IgD-negative memory B cell (primary cell): ENCODE data around the gene BRME1. TPM values are rescaled to one million over a fixed set of nuclear protein-coding genes. Genes with fewer than 3 reads are reported as not detected.
"Not testable (repeated sequence)": the region's sequence is repeated elsewhere in the genome, so short reads cannot be mapped to it uniquely, and the experiment has no call there.

Experiments used
- H3K27ac Mint-ChIP-seq, 3 donors: one replicate each; pipeline ENCODE4 v1.8.0; 2020 to 2022; ENCODE audit warnings: mild to moderate bottlenecking in 3 of 3, mixed read lengths in 3 of 3, moderate library complexity in 1 of 3
- H3K27me3 Mint-ChIP-seq: one replicate; pipeline ENCODE4 v1.8.0; 2021; ENCODE audit warnings: mixed read lengths
- H3K36me3 Mint-ChIP-seq: one replicate; pipeline ENCODE4 v1.8.0; 2020; ENCODE audit warnings: mild to moderate bottlenecking, mixed read lengths
- H3K4me1 Mint-ChIP-seq, 3 donors: one replicate each; pipeline ENCODE4 v1.8.0; 2020 to 2022; ENCODE audit warnings: mixed read lengths in 3 of 3, mild to moderate bottlenecking in 1 of 3
- H3K4me3 Mint-ChIP-seq, 4 donors: one replicate each; pipeline ENCODE4 v1.8.0; 2020 to 2022; ENCODE audit warnings: mild to moderate bottlenecking in 4 of 4, mixed read lengths in 4 of 4, moderate library complexity in 3 of 4
- H3K9me3 Mint-ChIP-seq, 3 donors: one replicate each; pipeline ENCODE4 v1.8.0; 2020 to 2021; ENCODE audit warnings: mixed read lengths in 3 of 3, mild to moderate bottlenecking in 1 of 3
- polyA plus RNA-seq: library from polyadenylated mRNA; unstranded; fragments of 300-500 nt; fragmentation: Illumina TruSeq; gene quantifications from one replicate; pipeline ENCODE4 v1.2.3, GENCODE V29; 2021

Gene BRME1
- polyA plus RNA-seq, 1 donor from 2014 or later = not detected

DNA sequence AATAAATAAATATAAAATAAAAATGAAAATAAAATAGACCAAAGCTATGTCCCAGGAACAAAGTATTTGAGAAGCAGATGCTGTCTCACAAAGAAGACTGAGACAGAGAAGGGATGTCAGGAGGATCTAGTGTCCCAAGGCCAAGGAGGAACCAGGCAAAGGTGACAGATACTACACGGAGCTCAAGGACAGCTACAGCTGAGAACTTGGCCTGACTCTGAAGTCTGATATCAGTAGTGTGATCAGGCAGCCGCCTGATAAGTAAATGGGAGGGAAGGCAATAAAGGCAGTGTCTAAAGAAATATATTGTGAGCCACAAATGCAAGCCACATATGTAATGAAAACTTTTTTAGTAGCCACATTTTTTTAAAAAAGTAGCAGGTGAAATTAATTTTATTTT, 49.4 kb downstream of the BRME1 start:
- Mint-ChIP-seq H3K36me3 (no peaks in the 10 kb centered on the region), H3K27ac (no peak overlapping the region), H3K4me3 (peak overlapping the region in 1 of 4 donors; percentile 2), H3K9me3 (no peaks in the 10 kb centered on the region), H3K27me3 (no peaks in the 10 kb centered on the region), H3K4me1 (peaks cover 3 to 5% (median 3%) of the 10 kb centered on the region in 3 donors)

DNA sequence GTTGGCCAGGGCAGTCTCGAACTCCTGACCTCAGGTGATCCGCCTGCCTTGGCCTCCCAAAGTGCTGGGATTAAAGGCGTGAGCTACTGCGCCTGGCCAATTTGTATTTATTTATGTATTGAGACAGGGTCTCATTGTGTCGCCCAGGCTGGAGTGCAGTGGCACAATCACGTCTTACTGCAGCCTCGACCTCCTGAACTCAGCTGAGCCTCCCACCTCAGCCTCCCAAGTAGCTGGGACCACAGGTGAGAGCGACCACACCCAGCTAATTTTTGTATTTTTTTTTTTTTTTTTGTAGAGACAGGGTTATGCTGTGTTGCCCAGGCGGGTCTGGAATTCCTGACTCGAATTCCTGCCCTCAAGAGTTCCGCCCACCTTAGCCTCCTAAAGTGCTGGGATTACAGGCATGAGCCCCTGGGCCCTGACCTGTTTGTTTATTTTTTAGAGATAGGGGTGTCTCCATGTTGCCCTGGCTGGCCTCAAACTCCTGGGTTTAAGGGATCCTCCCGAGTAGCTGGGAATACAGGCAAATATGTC, 53.7 kb downstream of the BRME1 start:
- not testable (repeated sequence) for H3K27me3 Mint-ChIP-seq, H3K4me3 Mint-ChIP-seq, H3K9me3 Mint-ChIP-seq, H3K36me3 Mint-ChIP-seq
- peak overlapping the region in 2 of 3 donors; percentile 86 to 99 for H3K27ac Mint-ChIP-seq
- H3K4me1 Mint-ChIP-seq = peaks cover 7 to 11% (median 10%) of the 10 kb centered on the region in 3 donors

DNA sequence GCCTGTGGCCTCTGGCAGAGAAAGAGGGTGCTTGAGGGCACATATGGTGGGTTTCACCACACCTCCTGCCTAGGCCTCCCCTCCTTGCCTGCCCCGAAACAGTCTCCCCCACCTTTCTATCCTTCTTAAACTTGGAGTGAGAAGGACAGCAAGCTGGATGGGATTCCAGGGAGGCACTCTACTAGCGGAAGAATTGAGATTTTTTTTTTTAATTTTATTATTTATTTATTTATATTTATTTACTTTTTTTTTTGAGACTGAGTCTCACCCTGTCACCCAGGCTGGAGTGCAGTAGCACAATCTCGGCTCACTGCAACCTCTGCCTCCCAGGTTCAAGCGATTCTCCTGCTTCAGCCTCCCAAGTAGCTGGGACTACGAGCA, 54.2 kb downstream of the BRME1 start:
- H3K9me3 Mint-ChIP-seq, H3K36me3 Mint-ChIP-seq, H3K4me3 Mint-ChIP-seq, H3K27me3 Mint-ChIP-seq: not testable (repeated sequence)
- Mint-ChIP-seq H3K4me1 (peaks cover 9 to 11% (median 11%) of the 10 kb centered on the region in 3 donors), H3K27ac (peak overlapping the region in 2 of 3 donors; percentile 86 to 99)

DNA sequence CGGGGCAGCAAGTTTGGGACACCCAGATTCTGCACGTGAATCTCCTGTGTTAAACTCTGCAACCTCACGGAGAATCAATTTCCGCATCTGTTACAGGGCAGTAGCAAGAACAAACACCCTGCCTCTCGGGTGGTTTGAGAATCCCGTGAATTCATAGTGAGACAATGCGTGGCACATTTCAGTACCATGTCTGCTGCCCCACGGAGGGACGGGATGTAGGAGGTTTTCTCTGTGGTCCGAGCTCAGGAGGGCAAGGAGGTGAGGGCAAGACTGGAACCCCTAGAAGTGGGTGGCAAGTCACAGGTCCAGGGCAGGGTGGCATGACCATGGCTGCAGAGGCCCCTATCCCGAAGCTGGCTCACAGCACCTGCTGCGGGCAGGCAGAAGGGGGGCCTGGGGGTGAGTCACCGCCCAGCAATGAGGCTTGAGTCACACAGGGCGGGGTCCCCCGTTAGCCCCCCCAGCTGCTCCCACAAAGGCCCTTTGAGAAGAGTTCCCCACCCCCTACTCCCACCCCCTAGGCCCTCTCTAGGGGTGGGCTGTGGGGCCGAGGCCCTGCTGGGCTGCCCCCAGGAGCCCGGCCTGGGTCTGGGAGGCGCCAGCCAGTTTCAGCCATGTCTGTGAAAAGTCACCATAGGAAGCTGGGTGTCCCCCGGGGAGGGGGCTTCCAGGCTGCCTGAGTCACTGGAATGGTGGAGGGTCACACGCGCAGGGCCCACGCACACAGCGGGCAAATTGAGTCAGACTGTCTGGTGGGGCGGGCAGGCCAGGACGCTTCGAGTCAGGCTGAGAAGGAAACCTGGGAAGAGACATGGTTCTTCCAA, 54.8 kb downstream of the BRME1 start:
- no peaks in the 10 kb centered on the region for H3K36me3 Mint-ChIP-seq
- H3K4me1 Mint-ChIP-seq = peaks cover 14 to 17% (median 15%) of the 10 kb centered on the region in 3 donors
- peak overlapping the region; percentile 85 to 99 (median 86) for H3K27ac Mint-ChIP-seq
- H3K27me3 Mint-ChIP-seq = peaks cover 9% of the 10 kb centered on the region
- peaks cover 0 to 3% (median 0%) of the 10 kb centered on the region in 3 donors for H3K9me3 Mint-ChIP-seq
- H3K4me3 Mint-ChIP-seq = peak overlapping the region; percentile 70 to 87 (median 85)

DNA sequence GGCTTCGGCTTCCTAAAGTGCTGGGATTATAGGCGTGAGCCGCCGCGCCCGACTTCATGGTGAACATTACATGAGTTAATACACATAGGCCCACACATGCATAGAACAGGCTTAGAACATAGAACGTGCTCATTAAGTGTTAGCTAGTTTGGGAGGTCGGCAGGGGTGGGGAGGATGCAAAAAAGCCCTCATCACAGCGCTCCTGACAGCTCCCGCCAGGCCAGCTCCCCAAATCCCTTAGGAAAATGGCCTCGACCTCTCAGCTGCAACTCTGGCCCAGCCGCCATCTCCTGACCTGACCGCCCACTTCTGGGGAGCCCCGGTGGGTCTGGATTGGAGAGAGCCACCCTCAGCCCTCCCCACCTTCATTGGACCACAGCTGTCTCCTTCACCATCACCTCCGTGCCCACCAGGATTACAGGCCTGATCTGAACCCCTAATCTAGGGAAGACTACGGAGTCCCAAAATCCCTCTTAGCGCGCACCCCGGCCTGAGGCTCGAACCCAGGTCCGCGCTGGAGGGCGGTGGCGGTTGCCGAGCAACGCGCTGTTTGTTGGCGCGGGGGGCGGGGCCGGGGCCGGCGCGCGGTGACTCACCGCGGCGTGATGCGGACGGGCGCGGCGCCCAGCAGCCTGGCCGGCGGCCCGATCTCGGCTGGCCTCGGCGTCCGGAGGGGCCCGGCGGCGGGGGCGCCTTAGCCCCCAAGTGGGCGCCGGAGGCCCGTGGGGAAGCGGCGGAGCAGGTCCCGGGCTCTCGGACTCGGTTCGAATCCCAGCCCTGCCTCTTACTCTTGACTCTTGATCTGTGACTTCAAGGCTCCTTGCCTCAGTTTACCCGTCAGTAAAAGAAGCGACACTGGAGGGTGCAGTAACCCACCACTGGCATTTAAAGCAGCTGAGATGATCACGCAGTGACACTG, 55.7 kb downstream of the BRME1 start:
- Mint-ChIP-seq H3K27me3 (peaks cover 9% of the 10 kb centered on the region), H3K9me3 (peaks cover 0 to 3% (median 0%) of the 10 kb centered on the region in 3 donors), H3K27ac (peak overlapping the region; percentile 85 to 99 (median 93)), H3K4me1 (peaks cover 17 to 21% (median 18%) of the 10 kb centered on the region in 3 donors), H3K36me3 (no peaks in the 10 kb centered on the region), H3K4me3 (peak overlapping the region; percentile 70 to 87 (median 85))

DNA sequence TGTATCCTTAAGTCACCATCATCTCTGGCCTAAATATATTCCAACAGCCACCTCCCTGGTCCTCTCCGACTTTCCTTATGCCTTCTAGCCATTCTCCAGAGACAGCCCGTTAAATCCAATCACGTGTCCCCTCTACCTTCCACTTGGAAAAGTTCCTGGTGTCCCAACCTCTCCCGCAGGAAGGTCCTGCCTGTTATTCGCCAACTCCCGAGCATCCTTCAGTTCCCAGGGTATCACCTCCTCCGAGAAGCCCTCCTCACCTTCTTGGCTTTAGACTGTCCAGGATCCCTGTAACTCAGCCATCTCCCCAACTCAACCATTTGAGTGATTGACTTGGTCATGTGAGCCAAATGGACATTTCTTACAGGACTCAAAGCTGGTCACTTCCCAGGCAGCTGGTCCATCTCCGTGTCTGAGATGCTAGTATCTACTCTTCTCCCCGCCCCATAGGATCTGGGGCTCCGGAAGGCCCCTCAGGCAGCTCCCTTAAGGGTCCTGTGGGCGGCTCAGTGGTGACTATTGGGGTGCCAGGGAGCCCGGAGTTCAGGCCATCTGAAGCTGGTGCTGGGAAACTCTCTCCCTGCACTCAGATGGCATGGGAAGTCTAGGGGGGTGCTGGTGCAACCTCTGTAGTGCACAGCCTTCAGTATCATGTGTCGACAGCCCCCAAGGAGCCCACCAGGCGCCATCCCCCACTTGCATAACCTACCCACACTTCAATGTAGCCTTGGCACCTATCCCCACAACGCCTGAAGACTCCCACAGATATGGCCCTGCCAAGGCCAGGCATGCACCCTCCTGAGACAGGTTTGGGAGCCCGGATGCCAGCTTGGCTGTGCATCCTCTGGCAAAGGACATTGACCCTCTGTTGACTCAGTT, 56.9 kb downstream of the BRME1 start:
- peak overlapping the region; percentile 84 to 100 (median 99) for H3K27ac Mint-ChIP-seq
- H3K36me3 Mint-ChIP-seq = no peaks in the 10 kb centered on the region
- peaks cover 18 to 27% (median 25%) of the 10 kb centered on the region in 3 donors for H3K4me1 Mint-ChIP-seq
- H3K9me3 Mint-ChIP-seq = peaks cover 0 to 3% (median 0%) of the 10 kb centered on the region in 3 donors
- H3K27me3 Mint-ChIP-seq = peaks cover 9% of the 10 kb centered on the region
- peak overlapping the region; percentile 9 to 87 (median 58) for H3K4me3 Mint-ChIP-seq

DNA sequence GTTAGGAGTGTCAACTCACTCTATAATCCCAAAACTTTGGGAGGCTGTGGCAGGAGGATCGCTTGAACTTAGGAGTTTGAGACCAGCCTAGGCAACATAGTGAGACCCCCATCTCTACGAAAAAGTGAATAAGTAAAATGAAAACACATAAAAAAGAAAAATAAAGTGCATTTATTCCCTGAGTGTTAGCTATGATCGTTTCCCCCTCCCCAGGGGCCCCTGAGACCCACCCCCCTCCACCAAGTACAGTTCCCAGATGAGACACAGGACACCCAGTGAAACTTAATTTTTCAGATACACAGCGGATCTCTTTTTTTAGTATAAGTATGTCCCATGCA, 57.6 kb downstream of the BRME1 start:
- Mint-ChIP-seq H3K4me3 (peak overlapping the region in 3 of 4 donors; percentile 39 to 87 (median 55)), H3K4me1 (peaks cover 18 to 27% (median 25%) of the 10 kb centered on the region in 3 donors), H3K36me3 (no peaks in the 10 kb centered on the region), H3K9me3 (peaks cover 0 to 3% (median 0%) of the 10 kb centered on the region in 3 donors), H3K27ac (peak overlapping the region; percentile 46 to 100 (median 99)), H3K27me3 (peaks cover 9% of the 10 kb centered on the region)

DNA sequence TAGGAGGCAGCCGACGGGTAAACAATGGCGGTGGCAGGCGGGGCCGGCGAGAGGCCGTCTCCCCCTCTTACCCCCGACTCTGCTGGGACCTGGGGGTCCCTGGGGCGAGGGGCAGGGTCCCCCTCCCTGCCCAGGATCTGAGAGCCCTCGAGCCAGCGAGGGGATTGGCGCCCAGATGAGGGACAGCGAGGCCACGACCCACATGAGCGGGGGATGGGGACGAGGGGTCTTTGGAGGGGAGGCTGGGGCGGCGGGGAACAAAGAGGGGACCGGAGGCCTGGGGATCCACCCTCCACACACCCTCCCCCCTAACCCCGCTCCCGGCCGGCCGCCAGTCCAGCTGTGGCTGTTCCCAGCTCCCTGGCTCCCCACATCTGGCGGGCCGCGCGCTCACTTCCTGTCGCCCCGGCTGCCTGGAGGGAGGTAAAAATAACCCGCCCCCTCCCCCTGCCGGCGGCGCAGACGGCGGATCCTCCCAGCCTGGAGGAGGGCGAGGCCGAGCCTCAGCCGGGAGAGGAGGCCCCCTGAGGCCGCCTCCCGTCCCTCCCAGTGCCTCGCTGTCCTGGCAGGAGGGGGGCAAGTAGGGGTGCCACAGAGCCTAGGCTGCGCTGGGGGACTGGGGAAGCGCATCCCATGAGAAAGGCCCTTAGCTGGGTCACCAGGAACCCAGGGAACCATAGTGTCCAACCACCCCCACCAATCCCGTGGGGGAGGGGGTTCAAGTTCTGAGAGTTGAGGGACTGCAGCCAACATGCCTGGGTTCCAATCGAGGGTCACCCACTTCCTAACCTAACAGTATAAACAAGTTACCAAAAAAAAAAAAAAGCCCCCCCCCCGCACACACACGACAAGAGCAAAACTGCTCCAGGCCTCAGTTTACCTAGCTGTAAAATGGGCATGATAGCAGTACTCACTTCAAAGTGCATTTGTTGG, 58.2 kb downstream of the BRME1 start:
- Mint-ChIP-seq H3K4me3 (peak overlapping the region; percentile 84 to 96 (median 92)), H3K9me3 (peaks cover 0 to 3% (median 0%) of the 10 kb centered on the region in 3 donors), H3K36me3 (no peaks in the 10 kb centered on the region), H3K4me1 (peaks cover 20 to 27% (median 25%) of the 10 kb centered on the region in 3 donors), H3K27ac (peak overlapping the region; percentile 99 to 100 (median 100)), H3K27me3 (peaks cover 9% of the 10 kb centered on the region)

DNA sequence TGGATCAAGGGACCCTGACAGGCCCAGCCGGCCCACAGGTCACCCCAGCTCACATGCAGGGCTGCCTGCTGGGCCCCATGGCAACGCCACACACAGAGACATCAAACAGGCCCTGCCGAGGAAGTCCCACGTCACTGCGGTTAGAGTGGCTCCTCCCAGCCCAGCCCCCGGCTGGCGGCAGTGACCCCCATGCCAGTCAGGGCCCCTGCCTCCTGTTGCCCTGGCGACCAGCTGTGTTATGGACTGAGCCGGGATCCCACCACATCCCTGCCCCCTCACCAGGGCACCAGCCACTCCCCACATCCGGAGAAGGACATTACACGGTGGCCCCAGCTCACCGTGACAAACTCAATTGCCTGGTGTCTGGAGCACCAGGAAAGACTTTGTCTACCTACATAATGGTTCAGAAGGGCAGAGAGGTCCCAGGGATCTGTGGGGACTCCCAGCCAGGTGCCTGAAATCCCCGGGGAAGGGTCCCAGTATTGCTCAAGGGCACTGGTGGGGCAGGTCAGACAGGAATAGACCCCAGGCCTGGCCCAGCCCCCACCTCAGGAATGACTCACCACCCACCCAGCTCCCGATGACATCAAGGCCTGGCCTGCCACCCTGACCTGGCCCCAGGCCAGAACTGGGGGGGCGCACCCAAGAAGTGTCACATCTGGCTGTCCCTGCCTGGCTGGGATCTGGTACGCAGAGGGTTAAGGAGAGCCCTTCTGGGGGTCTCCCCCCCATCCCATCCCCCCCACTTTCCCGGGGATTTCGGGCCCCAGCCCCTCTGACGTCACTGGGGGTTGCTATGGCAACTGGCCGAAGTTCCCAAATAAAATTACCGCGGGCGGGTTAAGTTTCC, 59.1 kb downstream of the BRME1 start:
- peaks cover 9% of the 10 kb centered on the region for H3K27me3 Mint-ChIP-seq
- H3K27ac Mint-ChIP-seq = peak overlapping the region; percentile 99 to 100 (median 100)

DNA sequence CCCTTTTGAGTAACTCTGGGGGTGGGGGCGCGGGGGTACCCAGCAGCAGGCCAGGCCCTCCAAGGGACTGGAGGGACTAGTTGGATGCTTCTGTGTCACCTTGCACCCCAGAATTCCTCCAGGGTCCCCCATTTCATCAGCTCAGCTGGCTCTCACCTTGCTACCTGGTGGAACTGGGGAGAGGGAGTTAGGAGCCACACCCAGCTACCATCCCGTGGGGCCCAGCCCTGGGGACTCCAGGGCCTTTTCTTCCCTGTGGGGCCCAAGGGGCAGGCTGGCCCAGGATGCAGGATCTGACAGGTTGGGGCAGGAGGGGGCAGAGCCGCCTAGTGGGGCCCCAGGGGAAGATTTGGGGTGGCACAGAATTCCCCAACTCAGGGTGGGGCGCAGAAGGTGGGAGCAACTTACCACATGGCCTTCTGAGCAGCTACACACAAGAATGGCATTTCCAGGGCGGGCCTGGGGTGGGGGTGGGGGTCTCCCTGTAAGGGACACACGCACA, 61.7 kb downstream of the BRME1 start:
- peak overlapping the region; percentile 81 to 100 (median 99) for H3K27ac Mint-ChIP-seq
- H3K27me3 Mint-ChIP-seq = peaks cover 7% of the 10 kb centered on the region
- peaks cover 23 to 40% (median 29%) of the 10 kb centered on the region in 3 donors for H3K4me1 Mint-ChIP-seq
- H3K9me3 Mint-ChIP-seq = peaks cover 0 to 3% (median 0%) of the 10 kb centered on the region in 3 donors
- H3K36me3 Mint-ChIP-seq = no peaks in the 10 kb centered on the region
- peak overlapping the region in 3 of 4 donors; percentile 73 to 91 (median 84) for H3K4me3 Mint-ChIP-seq

More for the DNA sequence above, 59.1 kb downstream of the BRME1 start:
- peak overlapping the region; percentile 84 to 96 (median 92) for H3K4me3 Mint-ChIP-seq
- no peaks in the 10 kb centered on the region for H3K36me3 Mint-ChIP-seq
- peaks cover 20 to 27% (median 27%) of the 10 kb centered on the region in 3 donors for H3K4me1 Mint-ChIP-seq
- peaks cover 0 to 3% (median 0%) of the 10 kb centered on the region in 3 donors for H3K9me3 Mint-ChIP-seq

DNA sequence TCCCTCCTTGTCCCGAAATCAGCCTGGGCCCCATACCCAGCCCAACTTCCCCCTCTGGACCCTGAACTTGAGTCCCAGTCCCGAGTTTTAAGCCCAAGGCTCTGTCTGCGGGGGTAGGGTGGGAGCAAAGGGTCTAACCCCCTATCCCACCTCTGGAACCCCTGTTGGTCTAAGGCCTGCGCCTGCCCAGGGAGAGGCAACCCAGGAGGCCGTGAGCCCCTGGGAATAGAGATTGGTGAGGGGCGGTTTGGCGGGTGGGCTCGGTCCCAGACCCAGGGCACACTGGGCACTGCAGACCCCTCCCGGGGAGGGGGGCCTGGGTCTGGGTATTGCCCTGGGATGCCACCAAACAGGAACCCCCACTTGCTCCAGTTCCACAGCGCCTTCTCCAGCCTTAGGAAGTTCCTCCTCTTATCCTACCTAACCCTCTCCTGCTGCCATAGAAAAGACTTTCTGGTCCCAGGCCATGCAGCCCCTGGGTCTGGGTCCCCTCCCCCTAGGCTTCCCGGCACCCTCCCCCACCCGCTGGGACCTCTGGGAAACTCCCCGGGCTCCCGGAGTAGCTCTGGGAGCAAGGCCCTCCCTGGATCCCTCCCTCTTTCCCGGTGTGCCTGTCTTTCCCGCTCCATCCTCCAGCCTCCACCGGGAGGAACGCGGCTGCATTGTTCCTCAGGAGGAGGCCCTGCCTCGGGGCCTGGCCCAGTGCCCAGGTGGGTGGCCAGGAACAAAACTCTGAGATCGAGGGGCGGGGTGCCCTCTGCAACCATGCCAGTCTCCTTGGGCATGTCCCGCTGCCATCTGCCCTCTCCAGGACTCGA, 62.6 kb downstream of the BRME1 start:
- H3K9me3 Mint-ChIP-seq = no peaks in the 10 kb centered on the region
- H3K4me3 Mint-ChIP-seq = peak overlapping the region; percentile 83 to 95 (median 92)
- H3K27ac Mint-ChIP-seq = peak overlapping the region; percentile 94 to 99 (median 99)
- no peaks in the 10 kb centered on the region for H3K36me3 Mint-ChIP-seq
- peaks cover 7% of the 10 kb centered on the region for H3K27me3 Mint-ChIP-seq
- peaks cover 26 to 34% (median 34%) of the 10 kb centered on the region in 3 donors for H3K4me1 Mint-ChIP-seq
